HG03378 (cell line): ENCODE data around the gene LPIN1.
"Not testable (repeated sequence)": the region's sequence is repeated elsewhere in the genome, so short reads cannot be mapped to it uniquely, and the experiment has no call there.

Source experiments
- ATAC-seq: cut with Tn5 transposase; IDR thresholded peaks from one replicate; pipeline ENCODE4 v1.9.1; 2021; ENCODE audit warnings: mild to moderate bottlenecking, moderate library complexity; ENCODE audit not compliant: unreplicated experiment

Gene LPIN1

DNA sequence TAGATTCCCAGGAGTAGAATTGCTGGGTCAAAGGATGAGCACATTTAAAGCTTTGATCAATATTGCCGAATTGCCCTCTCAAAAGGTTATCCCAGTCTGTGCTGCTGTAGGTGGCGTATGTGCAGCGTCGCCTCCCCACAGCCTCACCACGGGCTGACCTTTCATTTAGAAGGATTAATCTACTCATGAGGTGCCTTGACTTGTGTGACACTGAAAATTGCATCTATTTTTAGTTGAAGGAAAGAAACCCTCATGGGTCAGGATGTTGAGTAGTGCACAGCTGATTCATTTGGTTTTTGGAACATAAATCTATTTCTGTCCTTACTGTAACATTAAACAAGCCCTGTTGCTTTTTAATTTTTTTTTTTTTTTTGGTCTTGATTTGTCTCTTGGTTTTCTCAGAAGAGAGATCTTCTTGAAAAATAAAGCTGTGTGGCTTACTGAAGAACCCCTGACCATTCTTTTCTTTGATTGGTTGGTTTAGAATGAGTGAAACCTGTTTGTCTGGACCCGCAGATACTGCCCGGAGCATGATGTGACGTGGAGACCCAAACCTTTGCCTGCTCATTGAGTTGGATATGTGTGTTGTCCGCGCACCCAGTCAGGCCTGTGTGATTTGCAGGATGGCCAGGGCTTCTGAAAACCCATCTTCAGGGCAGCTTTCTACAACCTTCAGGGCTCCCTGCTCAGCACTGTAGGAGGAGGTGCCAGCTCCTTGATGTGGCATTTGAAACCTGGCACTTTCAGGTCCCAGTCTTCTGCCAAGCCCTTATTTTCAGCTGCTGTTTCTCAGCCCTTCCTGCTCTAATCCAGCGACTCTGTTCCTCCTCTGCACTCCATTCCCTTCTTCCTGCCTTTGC, 61.0 kb downstream of the LPIN1 start:
- ATAC-seq = no peak

DNA sequence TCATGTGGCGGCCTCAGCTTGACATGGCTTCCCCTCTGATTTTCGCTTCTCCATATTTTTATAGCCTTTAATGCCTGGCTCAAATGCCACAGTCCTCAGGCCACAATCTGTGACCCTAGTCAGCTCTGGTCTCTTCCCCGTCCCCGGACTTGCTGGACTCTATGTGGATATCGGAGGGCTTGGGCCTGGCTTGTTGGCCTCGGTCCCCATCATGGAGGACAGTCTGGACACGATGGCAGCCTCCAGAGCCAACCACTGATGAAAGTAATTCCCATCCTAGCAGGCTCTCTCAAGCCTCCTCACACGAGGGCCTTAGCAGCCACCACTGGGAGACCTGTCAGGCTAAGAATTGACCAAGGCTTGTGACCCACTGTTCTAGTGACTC, 61.6 kb downstream of the LPIN1 start:
- ATAC-seq = no peak

DNA sequence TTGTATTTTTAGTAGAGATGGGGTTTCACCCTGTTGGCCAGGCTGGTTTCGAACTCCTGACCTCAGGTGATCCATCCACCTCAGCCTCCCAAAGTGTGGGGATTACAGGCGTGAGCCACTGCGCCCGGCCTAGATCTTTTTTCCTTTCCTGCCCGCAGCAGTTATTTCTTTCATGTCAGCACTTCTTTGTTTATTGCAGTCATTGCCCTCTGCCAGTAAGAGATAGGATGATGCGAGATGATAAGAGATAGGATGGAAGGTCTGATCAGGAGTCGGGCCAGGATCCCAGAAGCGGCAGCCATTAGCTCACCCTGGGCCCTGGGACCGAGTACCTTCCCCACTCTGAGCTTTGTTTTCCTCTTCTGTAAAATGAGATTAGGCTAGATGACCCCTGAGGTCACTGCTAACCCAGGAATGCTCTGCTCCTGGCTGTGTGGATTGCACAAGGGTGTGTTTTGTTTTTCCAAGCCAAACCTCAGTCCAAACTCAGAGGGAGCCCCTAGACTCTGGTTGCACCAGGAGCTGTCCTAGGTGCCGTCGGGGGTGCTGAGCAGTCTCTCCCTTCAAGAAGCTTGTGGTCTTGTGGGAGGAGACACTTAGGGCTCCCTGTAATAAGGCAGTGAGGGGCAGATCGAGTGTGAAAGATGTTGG, 63.3 kb downstream of the LPIN1 start:
- no peak for ATAC-seq

DNA sequence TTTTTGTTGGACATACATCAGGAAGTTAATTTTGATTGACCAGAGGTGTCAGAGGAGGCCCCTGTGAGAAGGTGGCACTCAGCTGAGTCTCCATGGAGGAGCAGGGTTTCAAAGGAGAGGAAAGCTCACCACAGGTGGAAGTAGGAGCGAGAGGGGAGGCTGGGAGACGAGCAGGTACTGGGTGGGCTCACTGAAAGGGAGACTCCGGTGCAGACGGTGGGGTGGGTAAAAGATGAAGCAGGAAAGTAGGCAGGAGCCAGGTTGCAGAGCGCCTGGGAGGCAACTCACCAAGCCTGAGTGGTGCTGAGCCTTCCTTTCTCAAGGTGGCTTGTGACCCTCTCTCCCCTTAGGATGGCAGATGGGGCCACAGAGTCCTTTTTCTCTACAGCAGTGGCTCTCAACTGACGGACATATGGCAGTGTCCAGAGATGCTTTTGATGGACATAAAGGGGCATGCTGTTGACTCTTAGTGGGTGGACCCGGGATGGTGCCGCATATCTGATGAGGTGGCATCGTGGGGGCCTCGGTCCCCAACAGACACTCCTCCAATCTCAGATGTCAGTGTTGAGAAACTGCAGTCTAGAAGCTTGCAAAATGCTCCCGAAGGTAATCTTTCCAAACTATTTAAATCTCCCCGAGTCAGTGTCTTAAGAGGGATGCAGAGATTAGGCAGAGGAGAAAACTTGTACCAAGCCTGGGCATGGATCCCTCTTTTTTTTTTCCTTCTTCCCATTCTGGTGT, 64.0 kb downstream of the LPIN1 start:
- no peak for ATAC-seq

DNA sequence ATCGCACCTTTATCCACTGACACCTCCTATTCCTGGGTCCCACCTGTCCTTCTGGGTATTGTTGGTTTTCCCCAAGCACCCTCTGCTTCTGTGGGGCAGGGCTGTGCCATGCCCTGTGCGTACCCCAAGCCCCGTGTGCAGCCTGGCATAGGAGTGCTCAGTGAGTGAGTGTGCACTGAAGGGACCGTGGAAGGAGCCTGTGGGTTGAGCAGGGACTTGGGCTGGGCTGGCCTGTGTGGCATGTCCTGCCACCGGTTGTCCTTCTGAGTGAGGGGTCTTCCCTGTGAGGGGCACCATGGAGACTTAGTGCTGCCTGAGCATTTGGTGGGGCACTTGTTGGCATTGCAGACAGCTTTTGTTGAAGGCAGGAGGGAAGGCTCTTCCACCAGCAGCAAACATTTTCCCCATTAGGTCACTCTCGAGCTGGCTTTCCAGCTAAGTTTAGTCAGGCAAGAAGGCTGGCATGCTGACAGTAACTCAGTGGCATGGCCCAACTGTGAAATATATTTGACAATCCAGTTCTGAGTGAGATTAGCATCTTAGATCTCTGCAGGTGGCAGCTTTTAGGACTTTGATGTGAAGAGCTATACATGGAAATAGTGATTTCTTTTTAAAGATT, 64.7 kb downstream of the LPIN1 start:
- no peak for ATAC-seq

DNA sequence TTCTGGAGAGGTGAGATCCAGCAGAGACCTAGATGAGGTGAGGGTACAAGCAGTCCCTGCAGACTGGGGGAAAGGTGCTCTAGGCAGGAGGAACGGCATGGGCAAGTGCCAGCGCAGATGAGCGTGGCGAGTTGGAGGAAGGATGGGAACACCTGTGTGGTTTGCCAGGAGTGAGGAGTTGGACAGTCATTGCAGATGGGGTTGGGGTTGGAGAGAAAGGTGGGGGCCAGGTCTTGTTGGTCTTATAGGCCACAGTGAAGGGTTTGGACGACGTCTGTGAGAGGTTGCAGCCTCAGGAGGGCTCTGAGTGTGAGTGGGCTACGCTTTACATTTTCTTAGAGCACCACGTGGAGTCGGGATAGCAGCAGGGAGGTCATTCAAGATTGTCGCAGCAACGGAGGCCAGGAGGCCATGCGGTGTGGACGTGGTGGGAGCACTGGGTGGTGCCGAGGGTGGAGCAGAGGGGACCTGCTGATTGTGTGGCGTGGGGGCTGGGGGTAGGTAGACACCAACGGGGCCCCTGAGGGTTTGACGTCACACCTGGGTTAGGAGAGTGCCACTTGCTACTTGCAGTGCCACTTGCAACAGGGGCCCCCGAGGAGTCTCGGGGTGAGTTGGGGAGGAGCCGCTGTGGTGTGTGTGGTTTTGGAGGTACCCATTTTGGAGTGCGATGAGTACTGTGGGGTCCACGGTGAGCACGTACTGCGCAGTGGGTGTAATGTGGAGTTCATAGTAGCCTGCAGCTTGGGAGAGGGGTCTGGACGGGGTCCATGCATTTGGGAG, 66.2 kb downstream of the LPIN1 start:
- no peak for ATAC-seq

DNA sequence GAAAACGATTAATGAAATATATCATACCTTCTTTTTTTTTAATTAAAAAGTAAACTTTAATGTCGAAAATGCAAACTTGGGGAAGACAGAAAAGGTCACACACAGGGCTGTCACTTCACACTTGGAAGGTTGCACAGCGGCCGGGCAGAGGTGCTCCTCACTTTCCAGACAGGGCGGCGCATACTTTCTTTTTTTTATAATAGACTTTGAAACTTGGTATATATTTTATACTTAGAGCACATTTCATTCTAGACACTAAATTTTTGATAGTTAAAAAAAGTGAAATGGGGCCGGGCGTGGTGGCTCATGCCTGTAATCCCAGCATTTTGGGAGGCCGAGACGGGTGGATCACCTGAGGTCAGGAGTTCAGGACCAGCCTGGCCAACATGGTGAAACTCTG, 66.9 kb downstream of the LPIN1 start:
- not testable (repeated sequence) for ATAC-seq

DNA sequence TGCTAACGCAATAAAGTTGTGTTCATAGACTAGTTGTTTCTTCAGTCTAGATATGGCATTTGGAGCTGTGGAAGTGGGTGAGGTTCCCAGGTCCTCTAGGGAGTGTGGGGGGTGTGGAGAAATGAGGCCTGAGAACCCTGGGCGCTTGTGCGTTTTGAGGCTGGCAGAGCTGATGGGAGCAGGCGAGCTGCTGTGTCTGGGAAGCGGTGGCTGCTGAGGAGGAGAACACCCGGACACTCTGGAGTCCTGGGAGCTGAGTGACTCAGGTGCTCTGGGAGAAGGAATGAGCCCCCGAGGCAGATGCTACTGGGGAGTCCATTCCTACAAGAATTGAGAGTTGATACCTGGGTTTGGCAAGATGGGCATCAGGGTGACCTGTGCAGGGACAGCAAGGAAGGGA, 67.5 kb downstream of the LPIN1 start:
- no peak for ATAC-seq

DNA sequence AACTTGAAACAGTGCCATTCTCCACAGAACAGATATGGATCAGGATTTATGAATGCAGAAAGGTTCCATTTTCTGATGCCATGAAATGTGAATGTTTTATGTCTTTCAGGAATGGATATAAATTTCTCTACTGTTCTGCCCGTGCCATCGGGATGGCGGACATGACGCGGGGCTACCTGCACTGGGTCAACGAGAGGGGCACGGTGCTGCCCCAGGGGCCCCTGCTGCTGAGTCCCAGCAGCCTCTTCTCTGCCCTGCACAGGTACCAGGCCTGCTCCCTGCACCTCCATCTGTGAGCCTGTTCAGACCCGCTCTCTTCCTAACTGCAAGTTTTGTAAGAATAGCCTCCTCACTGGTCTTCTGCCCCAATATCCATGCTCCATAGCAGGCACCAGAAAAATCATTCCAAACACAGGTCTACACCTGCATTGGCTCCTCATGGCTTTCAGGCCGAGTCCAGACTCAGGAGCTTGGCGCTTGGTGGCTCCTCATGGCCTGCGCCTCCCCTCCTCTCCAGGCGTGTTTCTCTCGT, 68.6 kb downstream of the LPIN1 start:
- ATAC-seq = no peak

DNA sequence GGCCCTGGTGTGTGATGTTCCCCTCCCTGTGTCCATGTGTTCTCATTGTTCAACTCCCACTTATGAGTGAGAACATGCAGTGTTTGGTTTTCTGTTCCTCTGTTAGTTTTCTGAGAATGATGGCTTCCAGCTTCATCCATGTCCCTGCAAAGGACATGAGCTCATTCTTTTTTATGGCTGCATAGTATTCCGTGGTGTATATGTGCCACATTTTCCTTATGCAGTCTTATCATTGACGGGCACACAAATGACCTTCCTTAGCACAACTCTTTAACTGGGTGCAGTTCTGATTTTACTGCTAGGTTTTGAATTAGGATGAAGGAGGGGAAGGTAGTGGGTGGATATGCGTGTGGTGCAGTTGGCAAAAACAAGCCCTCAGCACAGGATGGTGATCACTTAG, 70.5 kb downstream of the LPIN1 start:
- ATAC-seq = not testable (repeated sequence)

DNA sequence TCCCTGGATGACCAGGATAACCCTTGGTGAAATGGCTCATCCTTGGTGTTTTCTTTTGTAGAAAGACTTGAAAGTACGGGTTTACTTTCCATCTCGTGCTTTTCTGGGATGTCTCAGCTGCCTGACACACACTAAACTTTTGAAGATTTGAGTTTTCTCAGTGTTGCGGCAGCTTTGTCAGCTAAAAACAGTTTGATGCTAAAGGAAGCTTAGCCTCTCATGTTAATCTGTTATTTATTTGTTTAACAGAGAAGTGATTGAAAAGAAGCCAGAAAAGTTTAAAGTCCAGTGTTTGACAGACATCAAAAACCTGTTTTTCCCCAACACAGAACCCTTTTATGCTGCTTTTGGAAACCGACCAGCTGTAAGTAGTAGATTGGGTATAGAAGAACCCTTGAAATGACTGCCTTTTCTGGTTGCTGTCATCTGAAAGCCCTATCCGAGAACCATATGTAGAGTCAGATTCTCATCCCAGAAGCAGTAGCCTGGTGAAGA, 72.8 kb downstream of the LPIN1 start:
- no peak for ATAC-seq

DNA sequence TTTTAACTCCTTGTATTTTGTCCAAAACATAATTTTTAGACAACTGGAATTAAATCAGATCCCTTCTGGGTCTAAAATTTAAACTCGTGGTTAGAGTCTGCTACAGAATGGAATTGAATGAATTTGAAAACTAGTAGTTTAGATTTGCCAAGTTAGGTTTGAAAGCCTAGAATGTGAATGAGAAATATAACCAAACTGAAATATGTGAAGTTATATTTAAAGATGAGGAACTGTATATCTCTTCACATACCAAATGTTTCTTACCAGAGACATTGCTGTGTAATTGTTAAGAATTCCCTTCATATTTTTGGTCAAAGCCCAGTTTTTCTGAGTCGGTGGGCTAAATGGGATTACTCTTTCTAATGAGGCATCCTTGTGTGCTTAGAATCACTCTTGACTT, 74.2 kb downstream of the LPIN1 start:
- ATAC-seq = no peak

DNA sequence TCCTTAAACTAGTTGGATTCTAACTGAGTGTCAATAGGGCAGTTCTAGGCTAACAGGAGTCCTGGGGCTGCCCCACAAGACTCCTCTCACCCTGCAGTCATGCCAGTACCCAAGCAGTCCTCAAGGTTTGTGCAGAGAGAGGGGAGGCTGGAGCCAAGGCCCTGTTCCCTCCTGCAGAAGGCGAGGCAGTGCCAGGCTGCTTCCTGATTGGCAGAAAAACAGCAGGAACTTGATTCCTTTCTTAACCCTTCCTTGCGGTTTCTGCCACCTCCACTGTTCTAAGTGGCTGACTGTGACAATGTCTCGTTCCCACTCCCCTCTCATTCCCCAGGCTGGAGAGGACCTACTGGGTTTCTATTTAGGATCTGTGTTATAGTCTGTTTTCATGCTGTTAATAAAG, 75.3 kb downstream of the LPIN1 start:
- no peak for ATAC-seq

DNA sequence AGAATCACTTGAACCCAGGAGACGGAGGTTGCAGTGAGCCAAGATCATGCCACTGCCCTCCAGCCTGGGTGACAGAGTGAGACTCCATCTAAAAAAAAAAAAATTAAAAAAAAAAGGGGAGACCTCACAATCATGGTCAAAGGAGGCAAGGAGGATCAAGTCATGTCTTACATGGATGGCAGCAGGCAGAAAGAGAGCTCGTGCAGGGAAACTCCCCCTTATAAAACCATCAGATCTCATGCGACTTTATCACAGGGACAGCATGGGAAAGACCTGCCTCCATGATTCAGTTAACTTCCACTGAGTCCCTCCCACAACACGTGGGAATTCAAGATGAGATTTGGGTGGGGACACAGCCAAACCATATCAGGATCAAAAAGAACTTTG, 75.9 kb downstream of the LPIN1 start:
- not testable (repeated sequence) for ATAC-seq

DNA sequence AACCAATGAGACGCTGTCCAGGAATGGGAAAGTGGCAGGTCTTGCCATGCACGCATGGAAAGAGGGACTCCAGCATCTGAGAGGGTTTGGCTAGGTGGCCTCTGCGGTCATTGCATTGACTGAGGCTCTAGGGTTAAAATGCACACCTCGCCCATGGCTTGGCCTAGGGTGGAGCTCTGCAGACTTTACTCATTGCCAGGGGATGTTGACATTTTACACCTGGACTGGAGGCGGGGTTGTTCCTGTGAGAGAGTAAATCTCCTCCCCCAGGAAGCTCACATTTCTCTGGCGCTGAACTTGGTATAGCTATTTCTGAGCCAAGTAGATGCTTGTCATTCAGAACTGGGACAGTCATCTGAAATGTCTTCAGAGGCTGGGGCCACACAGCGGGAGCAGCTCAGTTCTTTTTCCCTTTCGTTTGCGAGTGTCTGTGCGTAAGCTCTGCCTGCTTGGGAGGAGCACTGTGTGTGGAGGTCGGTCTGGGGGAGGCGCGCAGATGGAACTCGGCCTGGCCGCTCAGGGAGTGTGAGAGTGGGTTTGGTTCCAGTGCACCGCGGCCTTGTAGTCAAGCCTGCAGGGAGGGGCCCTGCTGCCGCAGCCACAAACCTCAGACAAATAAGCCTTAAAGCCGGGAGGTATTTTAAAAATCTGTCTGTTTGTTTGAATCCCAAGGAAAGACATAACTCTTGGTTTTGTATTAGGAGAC, 76.5 kb downstream of the LPIN1 start:
- ATAC-seq = no peak

DNA sequence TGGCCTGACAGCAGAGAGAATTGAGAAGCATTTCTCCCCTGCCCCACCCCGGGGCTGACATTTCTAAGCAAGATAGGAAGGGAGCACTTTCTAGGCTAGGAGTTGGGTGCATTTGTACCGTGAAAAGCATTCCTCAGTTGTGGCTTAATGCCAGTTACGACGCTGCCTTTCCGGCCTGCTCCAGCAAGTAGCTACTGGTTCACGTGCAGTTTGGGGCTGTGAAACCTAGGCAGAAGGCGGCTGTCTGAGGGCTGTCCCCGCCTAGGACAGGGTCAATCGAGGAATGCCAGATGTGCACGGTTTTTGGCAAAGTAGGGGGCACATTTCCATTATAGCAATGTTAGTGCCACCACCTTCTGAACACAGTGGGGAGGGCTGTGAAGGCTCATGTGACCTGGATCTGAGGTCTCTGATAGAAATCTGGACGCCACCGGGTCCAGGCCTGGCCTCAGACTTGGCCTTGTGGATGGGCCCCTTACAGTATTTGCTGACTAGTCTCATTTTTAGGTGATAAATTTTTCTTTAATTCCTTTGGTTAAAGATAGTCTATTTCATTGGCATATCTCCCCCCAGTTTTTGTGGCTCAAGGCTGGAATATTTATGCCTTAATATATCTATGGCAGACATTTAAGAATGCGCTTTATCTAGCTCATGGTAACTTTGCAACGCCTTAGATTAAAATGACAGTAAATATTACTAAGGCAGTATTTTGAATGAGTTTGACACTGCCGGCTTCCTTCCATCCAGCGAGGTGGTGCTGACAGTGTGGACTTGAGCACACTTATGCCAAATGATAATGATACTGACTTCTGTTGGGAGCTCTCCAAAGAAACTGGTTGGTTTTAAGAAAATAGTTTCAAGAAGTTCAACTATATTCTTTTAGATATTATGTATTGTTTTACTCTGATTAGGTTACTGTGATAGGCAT, 78.7 kb downstream of the LPIN1 start:
- no peak for ATAC-seq

DNA sequence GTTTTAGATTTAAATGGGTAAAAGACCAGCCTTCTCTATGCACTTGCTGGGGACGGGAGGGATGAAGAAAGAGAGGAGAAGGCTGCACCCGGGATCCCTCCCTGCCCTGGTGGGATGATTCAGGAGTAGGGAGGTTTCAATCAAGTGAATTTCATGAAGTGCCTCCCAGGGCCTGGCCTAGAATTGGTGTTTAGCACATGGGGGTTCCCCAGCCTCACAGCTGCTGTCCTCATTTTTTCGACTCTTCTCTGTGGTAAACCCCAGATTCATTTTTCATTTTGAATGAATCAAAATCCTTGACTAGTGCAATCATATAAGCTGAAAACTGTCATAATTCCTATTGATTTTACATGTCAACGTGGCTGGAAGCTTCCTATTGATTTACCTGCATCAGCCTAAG, 81.1 kb downstream of the LPIN1 start:
- no peak for ATAC-seq

DNA sequence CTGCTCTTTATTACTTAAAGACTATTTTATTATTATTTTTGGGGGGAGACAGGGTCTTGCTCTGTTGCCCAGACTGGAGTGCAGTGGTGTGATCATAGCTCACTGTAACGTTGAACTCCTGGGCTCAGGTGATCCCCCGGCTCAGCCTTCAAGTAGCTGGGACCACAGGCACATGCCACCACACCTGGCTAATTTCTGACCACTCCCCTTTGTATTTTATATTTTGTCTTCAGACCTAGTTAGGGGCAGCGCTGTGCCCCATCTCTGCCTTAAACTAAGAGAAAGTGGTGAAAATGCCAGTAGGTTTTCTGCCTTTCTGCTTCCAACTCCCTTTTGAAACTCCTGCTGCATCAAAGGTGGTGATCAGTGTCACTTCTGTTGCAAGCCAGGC, 82.5 kb downstream of the LPIN1 start:
- no peak for ATAC-seq
